RWPE1 (cell line): ENCODE data around the gene KREMEN2.

ENCODE experiments used
- CTCF ChIA-PET: fragments of 350-600 bp; sonication (Branson Sonifier 250); formaldehyde crosslinking; extraction: SDS; loops from one replicate; lab custom pipeline; 2021; lab: Yijun Ruan, JAX
- POLR2A ChIA-PET: fragments of 400-600 bp; formaldehyde crosslinking; extraction: SDS; loops from one replicate; lab custom pipeline; 2020; ENCODE audit warnings: antibody characterized with exemption; ENCODE audit not compliant: low non-redundant PET; lab: Yijun Ruan, JAX
- DNase-seq: peaks from one replicate; pipeline ENCODE4 v3.0.0; 2012; ENCODE audit warnings: low spot score
- H3K27ac ChIP-seq: fragments of 450-650 bp; 2 replicates; pipeline ENCODE4 v1.5.1; 2017
- CTCF ChIP-seq: fragments of 450-650 bp; conservative IDR thresholded peaks from 2 replicates; pipeline ENCODE4 v1.5.1; 2017; ENCODE audit warnings: low read depth, mild to moderate bottlenecking

KREMEN2 gene

GRCh38 chr16:2981177-2981898 is 17.3 kb downstream of the KREMEN2 start:
- ChIA-PET POLR2A (interaction anchor here (0.5 to 1.5 kb wide), 4 partner anchors 11 to 59 kb away, joined by 3 to 7 read pairs (median 3); partner anchors contain the start of gene PAQR4), CTCF (interaction anchor here (0.7 to 1.0 kb wide), 3 partner anchors 9 to 65 kb away, joined by 3 to 8 read pairs (median 3); partner anchors contain the start of gene MMP25)
- no peak for TF ChIP-seq CTCF
- H3K27ac ChIP-seq: peak overlapping the region; percentile 84
- DNase-seq: no peak

GRCh38 chr16:2981899-2982250 is 17.8 kb downstream of the KREMEN2 start:
- DNase-seq: no peak
- ChIA-PET CTCF (interaction anchor here (0.6 to 1.0 kb wide), 2 partner anchors 11 to 1185 kb away, joined by 3 read pairs; no protein-coding TSS in a partner anchor), POLR2A (no interaction called here)
- TF ChIP-seq CTCF: no peak
- H3K27ac ChIP-seq: peak overlapping the region; percentile 84

GRCh38 chr16:2982402-2982801 is 18.3 kb downstream of the KREMEN2 start:
- TF ChIP-seq CTCF: no peak
- ChIA-PET CTCF (interaction anchor here (0.6 to 1.8 kb wide), 3 partner anchors 10 to 1184 kb away, joined by 3 to 8 read pairs (median 4); no protein-coding TSS in a partner anchor), POLR2A (interaction anchor here (0.7 kb wide), 2 partner anchors 40 to 714 kb away, joined by 5 to 6 read pairs; no protein-coding TSS in a partner anchor)
- peak overlapping the region; percentile 66 for H3K27ac ChIP-seq
- DNase-seq: no peak

- peak; percentile 89 for DNase-seq
These were observed 19.6 kb downstream of the KREMEN2 start for GRCh38 chr16:2983706-2984136.

GRCh38 chr16:2985462-2985861 is 21.4 kb downstream of the KREMEN2 start:
- no peak for DNase-seq
- ChIA-PET CTCF (interaction anchor here (0.6 kb wide), 1 partner anchor 22 kb away, joined by 6 read pairs; no protein-coding TSS in a partner anchor), POLR2A (no interaction called here)
- TF ChIP-seq CTCF: no peak
- peak overlapping the region; percentile 21; the same call in 1 of the 2 replicates for H3K27ac ChIP-seq

More at GRCh38 chr16:2983706-2984136, 19.6 kb downstream of the KREMEN2 start:
- CTCF ChIA-PET: interaction anchor here (1.1 to 1.8 kb wide), 2 partner anchors 11 to 35 kb away, joined by 3 to 8 read pairs; no protein-coding TSS in a partner anchor
- H3K27ac ChIP-seq: peak overlapping the region; percentile 66
- peak; percentile 96 for TF ChIP-seq CTCF
- POLR2A ChIA-PET: no interaction called here

- TF ChIP-seq CTCF: no peak
- CTCF ChIA-PET: interaction anchor here (0.6 kb wide), 1 partner anchor 23 kb away, joined by 6 read pairs; no protein-coding TSS in a partner anchor
- peak overlapping the region; percentile 21; the same call in 1 of the 2 replicates for H3K27ac ChIP-seq
- POLR2A ChIA-PET: no interaction called here
- DNase-seq: no peak
These were observed 21.8 kb downstream of the KREMEN2 start for GRCh38 chr16:2985893-2986355.
